ENCODE data around the gene LBX2.
"Not testable (repeated sequence)": the region's sequence is repeated elsewhere in the genome, so short reads cannot be mapped to it uniquely, and the experiment has no call there.

Gene LBX2

GRCh38 chr2:74503506-74504475 is 4.4 kb upstream of the LBX2 start:
- DNase-seq, result no peak

- peak; percentile 85 for DNase-seq
These were observed 3.5 kb upstream of the LBX2 start for GRCh38 chr2:74502720-74503505.

- no peak for DNase-seq
These were observed 2.8 kb upstream of the LBX2 start for GRCh38 chr2:74502147-74502719.

- DNase-seq, result no peak
These were observed 2.1 kb upstream of the LBX2 start for GRCh38 chr2:74501335-74502071.

- DNase-seq, result no peak
These were observed 1.2 kb upstream of the LBX2 start for GRCh38 chr2:74500578-74500946.

GRCh38 chr2:74499940-74500577 is 656 bp upstream of the LBX2 start:
- DNase-seq, result no peak

- peak; percentile 84 for DNase-seq
These were observed 720 bp downstream of the LBX2 start for GRCh38 chr2:74498500-74499266.

GRCh38 chr2:74497777-74498499 is 1.5 kb downstream of the LBX2 start:
- no peak for DNase-seq

GRCh38 chr2:74496997-74497776 is 2.2 kb downstream of the LBX2 start:
- DNase-seq, result no peak

GRCh38 chr2:74495440-74495839 is 4.0 kb downstream of the LBX2 start:
- DNase-seq, result no peak

GRCh38 chr2:74493546-74493945 is 5.9 kb downstream of the LBX2 start:
- peak; percentile 63 for DNase-seq

GRCh38 chr2:74491648-74492544 is 7.5 kb downstream of the LBX2 start:
- DNase-seq, result no peak

GRCh38 chr2:74489906-74490305 is 9.5 kb downstream of the LBX2 start:
- no peak for DNase-seq

- no peak for DNase-seq
These were observed 10.5 kb downstream of the LBX2 start for GRCh38 chr2:74488643-74489481.

- DNase-seq, result no peak
These were observed 13.3 kb downstream of the LBX2 start for GRCh38 chr2:74486141-74486540.

- not testable (repeated sequence) for DNase-seq
These were observed 15.7 kb downstream of the LBX2 start for GRCh38 chr2:74483675-74484164.

- DNase-seq, result peak; percentile 94
These were observed 16.4 kb downstream of the LBX2 start, which contains the start of the genes CCDC142 and TTC31 for GRCh38 chr2:74482801-74483674. Gene CCDC142 (minus strand): TSS chr2:74482998. CDS start chr2:74482837, 161 bp downstream. Gene TTC31 (plus strand): TSS chr2:74483081. CDS start chr2:74483096, 15 bp downstream.
